OCI-LY3 (cell line): ENCODE data around the gene KIAA0319L.

Experiments used
- H2AFZ ChIP-seq: fragments of 200-600, 300-600 bp; shearing (Covaris generic); 2 replicates; pipeline ENCODE4 v1.6.0; 2014; ENCODE audit warnings: antibody characterized with exemption, low read depth, low read length
- H3K27ac ChIP-seq: fragments of 200-600, 300-600 bp; sonication (generic); 2 replicates; pipeline ENCODE4 v1.5.1; 2014; ENCODE audit warnings: mild to moderate bottlenecking, low read length, moderate library complexity, mixed read lengths
- H3K27me3 ChIP-seq: fragments of 200-600, 300-600 bp; sonication (generic); 2 replicates; pipeline ENCODE4 v1.6.1; 2014; ENCODE audit warnings: low read depth, low read length, mixed read lengths
- H3K36me3 ChIP-seq: fragments of 200-600, 300-600 bp; sonication (generic); replicated peaks from 2 replicates; pipeline ENCODE3; 2014; ENCODE audit warnings: low read depth, low read length, mixed read lengths
- H3K4me1 ChIP-seq: fragments of 300-600, 200-600 bp; sonication (generic); 2 replicates; pipeline ENCODE4 v1.6.1; 2014; ENCODE audit warnings: low read length, mixed read lengths
- H3K4me2 ChIP-seq: fragments of 200-600, 300-600 bp; sonication (generic); 2 replicates; pipeline ENCODE4 v1.6.1; 2014; ENCODE audit warnings: low read length, mixed read lengths
- H3K4me3 ChIP-seq: fragments of 300-600, 200-600 bp; sonication (generic); 2 replicates; pipeline ENCODE4 v1.5.1; 2014; ENCODE audit warnings: antibody characterized with exemption, mild to moderate bottlenecking, low read length, moderate library complexity
- H3K79me2 ChIP-seq: fragments of 300-600, 200-600 bp; shearing (Covaris generic); 2 replicates; pipeline ENCODE4 v1.6.1; 2014; ENCODE audit warnings: mild to moderate bottlenecking, low read length, mixed read lengths
- H3K9ac ChIP-seq: fragments of 300-600, 200-600 bp; shearing (Covaris generic); 2 replicates; pipeline ENCODE4 v1.6.0; 2014; ENCODE audit warnings: mild to moderate bottlenecking, low read length, moderate library complexity
- H3K9me3 ChIP-seq: fragments of 200-600, 300-600 bp; shearing (Covaris generic); 2 replicates; pipeline ENCODE4 v1.6.1; 2014; ENCODE audit warnings: low read length, mixed read lengths; ENCODE audit not compliant: insufficient read depth
- H4K20me1 ChIP-seq: fragments of 200-600, 300-600 bp; sonication (generic); 2 replicates; pipeline ENCODE4 v1.6.1; 2016; ENCODE audit warnings: low read length, mixed read lengths; ENCODE audit not compliant: insufficient read depth
- EZH2phosphoT487 ChIP-seq: fragments of 200-600 bp; shearing (Covaris generic); IDR thresholded peaks from 2 replicates; pipeline ENCODE4 v1.6.1; 2018; ENCODE audit warnings: antibody characterized with exemption, mixed run types, low read depth
- TF ChIP-seq, protein P1 (sequence below): fragments of 200-600, 300-600 bp; sonication (generic); IDR thresholded peaks from 2 replicates; pipeline ENCODE4 v1.5.1; 2014; ENCODE audit warnings: antibody characterized with exemption, low read length, low read depth

KIAA0319L gene

GRCh38 chr1:35575416-35575958 is 18.3 kb upstream of the KIAA0319L start:
- no peak overlapping the region for H3K27ac ChIP-seq
- no peak overlapping the region for H3K9ac ChIP-seq
- H3K4me1 ChIP-seq, result no peaks in the 10 kb centered on the region
- no peak for TF ChIP-seq EZH2phosphoT487
- TF ChIP-seq, protein P1, sequence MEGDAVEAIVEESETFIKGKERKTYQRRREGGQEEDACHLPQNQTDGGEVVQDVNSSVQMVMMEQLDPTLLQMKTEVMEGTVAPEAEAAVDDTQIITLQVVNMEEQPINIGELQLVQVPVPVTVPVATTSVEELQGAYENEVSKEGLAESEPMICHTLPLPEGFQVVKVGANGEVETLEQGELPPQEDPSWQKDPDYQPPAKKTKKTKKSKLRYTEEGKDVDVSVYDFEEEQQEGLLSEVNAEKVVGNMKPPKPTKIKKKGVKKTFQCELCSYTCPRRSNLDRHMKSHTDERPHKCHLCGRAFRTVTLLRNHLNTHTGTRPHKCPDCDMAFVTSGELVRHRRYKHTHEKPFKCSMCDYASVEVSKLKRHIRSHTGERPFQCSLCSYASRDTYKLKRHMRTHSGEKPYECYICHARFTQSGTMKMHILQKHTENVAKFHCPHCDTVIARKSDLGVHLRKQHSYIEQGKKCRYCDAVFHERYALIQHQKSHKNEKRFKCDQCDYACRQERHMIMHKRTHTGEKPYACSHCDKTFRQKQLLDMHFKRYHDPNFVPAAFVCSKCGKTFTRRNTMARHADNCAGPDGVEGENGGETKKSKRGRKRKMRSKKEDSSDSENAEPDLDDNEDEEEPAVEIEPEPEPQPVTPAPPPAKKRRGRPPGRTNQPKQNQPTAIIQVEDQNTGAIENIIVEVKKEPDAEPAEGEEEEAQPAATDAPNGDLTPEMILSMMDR, result no peak
- H3K9me3 ChIP-seq, result no peaks in the 10 kb centered on the region
- H3K27me3 ChIP-seq, result no peaks in the 10 kb centered on the region
- no peak overlapping the region for H3K4me2 ChIP-seq
- H3K79me2 ChIP-seq, result no peaks in the 10 kb centered on the region
- H4K20me1 ChIP-seq, result no peaks in the 10 kb centered on the region
- no peak overlapping the region for H3K4me3 ChIP-seq
- H2AFZ ChIP-seq, result no peak overlapping the region
- H3K36me3 ChIP-seq, result no peaks in the 10 kb centered on the region

GRCh38 chr1:35574655-35575415 is 17.6 kb upstream of the KIAA0319L start:
- Histone ChIP-seq H3K9me3 (no peaks in the 10 kb centered on the region), H3K4me2 (no peak overlapping the region), H3K79me2 (no peaks in the 10 kb centered on the region), H3K4me3 (no peak overlapping the region), H3K4me1 (no peaks in the 10 kb centered on the region), H2AFZ (no peak overlapping the region), H3K9ac (no peak overlapping the region), H3K36me3 (no peaks in the 10 kb centered on the region), H3K27me3 (no peaks in the 10 kb centered on the region), H3K27ac (no peak overlapping the region), H4K20me1 (no peaks in the 10 kb centered on the region)
- TF ChIP-seq, protein P1, result no peak
- no peak for TF ChIP-seq EZH2phosphoT487

DNA sequence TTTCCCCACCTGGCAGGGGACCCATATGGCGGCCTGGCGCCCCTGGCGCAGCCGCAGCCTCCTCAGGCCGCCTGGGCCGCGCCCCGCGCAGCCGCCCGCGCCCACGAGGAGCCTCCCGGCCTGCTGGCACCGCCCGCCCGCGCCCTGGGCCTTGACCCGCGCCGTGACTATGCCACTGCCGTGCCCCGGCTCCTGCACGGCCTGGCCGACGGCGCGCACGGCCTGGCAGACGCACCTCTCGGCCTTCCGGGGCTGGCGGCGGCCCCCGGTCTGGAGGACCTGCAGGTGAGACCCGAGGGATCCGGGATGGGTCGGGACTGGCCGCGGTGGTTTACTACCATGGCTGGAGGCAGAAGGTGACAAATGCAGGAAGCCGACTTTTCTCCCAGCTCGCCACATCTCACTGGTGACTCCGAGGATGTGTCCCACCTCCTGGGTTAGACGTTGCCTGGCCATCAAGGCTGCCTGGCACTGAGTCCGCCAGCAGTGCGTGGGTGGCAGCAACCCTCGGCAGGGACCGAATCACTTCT is 17.0 kb upstream of the KIAA0319L start:
- no peaks in the 10 kb centered on the region for H3K79me2 ChIP-seq
- no peak overlapping the region for H3K4me3 ChIP-seq
- no peaks in the 10 kb centered on the region for H4K20me1 ChIP-seq
- H3K27ac ChIP-seq, result no peak overlapping the region
- H3K27me3 ChIP-seq, result no peaks in the 10 kb centered on the region
- H2AFZ ChIP-seq, result no peak overlapping the region
- no peak overlapping the region for H3K9ac ChIP-seq
- no peaks in the 10 kb centered on the region for H3K4me1 ChIP-seq
- H3K36me3 ChIP-seq, result no peaks in the 10 kb centered on the region
- H3K9me3 ChIP-seq, result no peaks in the 10 kb centered on the region
- no peak for TF ChIP-seq EZH2phosphoT487
- TF ChIP-seq, protein P1, result no peak
- H3K4me2 ChIP-seq, result no peak overlapping the region
